ENCODE results near the gene SLC12A8.

Gene SLC12A8

GRCh38 chr3:125214738-125215137 lies 2.2 kb upstream of the SLC12A8 start:
- no peak for DNase-seq (ENCODE audit: low spot score)

- no peak for DNase-seq (ENCODE audit: low spot score)
Observed at GRCh38 chr3:125213946-125214542, 1.5 kb upstream of the SLC12A8 start.

GRCh38 chr3:125213364-125213755 lies 812 bp upstream of the SLC12A8 start:
- no peak for DNase-seq (ENCODE audit: low spot score)

GRCh38 chr3:125212091-125212508 lies 448 bp downstream of the SLC12A8 start:
- no peak for DNase-seq (ENCODE audit: low spot score)

GRCh38 chr3:125211523-125212090 lies 941 bp downstream of the SLC12A8 start:
- DNase-seq (ENCODE audit: low spot score), result no peak

- DNase-seq (ENCODE audit: low spot score), result no peak
Observed at GRCh38 chr3:125207949-125208568, 4.5 kb downstream of the SLC12A8 start.

- DNase-seq (ENCODE audit: low spot score), result no peak
Observed at GRCh38 chr3:125207507-125207906, 5.0 kb downstream of the SLC12A8 start.

GRCh38 chr3:125206934-125207333 lies 5.6 kb downstream of the SLC12A8 start:
- no peak for DNase-seq (ENCODE audit: low spot score)

- no peak for DNase-seq (ENCODE audit: low spot score)
Observed at GRCh38 chr3:125203731-125204130, 8.8 kb downstream of the SLC12A8 start.

GRCh38 chr3:125202197-125202596 lies 10.4 kb downstream of the SLC12A8 start:
- DNase-seq (ENCODE audit: low spot score), result no peak

GRCh38 chr3:125200731-125201139 lies 11.8 kb downstream of the SLC12A8 start:
- no peak for DNase-seq (ENCODE audit: low spot score)

GRCh38 chr3:125194849-125195601 lies 17.5 kb downstream of the SLC12A8 start:
- DNase-seq (ENCODE audit: low spot score), result no peak

GRCh38 chr3:125194061-125194848 lies 18.3 kb downstream of the SLC12A8 start:
- DNase-seq (ENCODE audit: low spot score), result no peak

GRCh38 chr3:125192190-125193035 lies 20.1 kb downstream of the SLC12A8 start:
- DNase-seq (ENCODE audit: low spot score), result no peak

- no peak for DNase-seq (ENCODE audit: low spot score)
Observed at GRCh38 chr3:125191730-125192129, 20.8 kb downstream of the SLC12A8 start.

- DNase-seq (ENCODE audit: low spot score), result no peak
Observed at GRCh38 chr3:125191256-125191655, 21.3 kb downstream of the SLC12A8 start.

GRCh38 chr3:125190786-125191185 lies 21.8 kb downstream of the SLC12A8 start:
- no peak for DNase-seq (ENCODE audit: low spot score)

- DNase-seq (ENCODE audit: low spot score), result no peak
Observed at GRCh38 chr3:125189378-125190165, 23.0 kb downstream of the SLC12A8 start.

GRCh38 chr3:125188955-125189354 lies 23.6 kb downstream of the SLC12A8 start:
- DNase-seq (ENCODE audit: low spot score), result no peak

- no peak for DNase-seq (ENCODE audit: low spot score)
Observed at GRCh38 chr3:125187599-125187910, 25.0 kb downstream of the SLC12A8 start.
